HUDEP-2 (cell line): Measurements from ENCODE around the gene LITAF.
"Not testable (repeated sequence)": the region's sequence is repeated elsewhere in the genome, so short reads cannot be mapped to it uniquely, and the experiment has no call there.

Experiments used
- DNase-seq, 76 experiments: peaks; one replicate each; lab custom pipeline; 2025; ENCODE audit not compliant: unreplicated experiment in 76 of 76; lab: John Stamatoyannopoulos, UW

The LITAF gene

GRCh38 chr16:11621539-11621919 is 34.8 kb upstream of the LITAF start:
- DNase-seq: no peak

DNA sequence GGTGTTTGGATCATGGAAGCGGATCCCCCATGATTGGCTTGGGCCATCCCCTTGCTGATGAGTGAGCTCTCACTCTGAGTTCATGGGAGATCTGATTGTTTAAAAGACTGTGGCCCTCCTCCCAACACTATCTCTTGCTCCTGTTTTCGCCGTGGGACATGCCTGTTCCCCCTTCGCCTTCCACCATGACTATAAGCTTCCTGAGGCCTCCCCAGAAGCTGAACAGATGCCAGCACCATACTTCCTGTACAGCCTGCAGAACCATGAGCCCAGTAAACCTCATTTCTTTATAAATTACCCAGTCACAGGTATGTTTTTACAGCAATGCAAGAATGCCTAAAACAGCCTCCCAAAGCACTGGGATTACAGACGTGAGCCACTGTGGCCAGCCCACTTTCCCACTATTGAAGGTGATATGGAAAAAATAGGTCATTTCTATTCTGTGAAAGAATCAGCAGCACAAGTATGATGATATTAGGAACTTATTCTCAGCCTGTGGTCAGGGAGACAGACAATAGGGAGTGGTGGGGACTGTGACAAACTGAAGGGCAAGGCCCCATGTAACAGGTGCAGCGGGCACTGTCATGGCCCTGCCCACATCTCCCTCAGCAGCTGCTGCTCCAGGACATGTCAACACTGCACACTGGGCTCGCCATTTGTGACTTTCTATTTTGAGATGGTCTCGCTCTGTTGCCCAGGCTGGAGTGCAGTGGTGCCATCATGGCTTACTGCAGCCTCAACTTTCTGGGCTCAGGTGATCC is 33.7 kb upstream of the LITAF start:
- DNase-seq: no peak

GRCh38 chr16:11619327-11619851 is 32.7 kb upstream of the LITAF start:
- peak in 7 of 76 experiments; percentile 8 to 40 (median 21) for DNase-seq

DNA sequence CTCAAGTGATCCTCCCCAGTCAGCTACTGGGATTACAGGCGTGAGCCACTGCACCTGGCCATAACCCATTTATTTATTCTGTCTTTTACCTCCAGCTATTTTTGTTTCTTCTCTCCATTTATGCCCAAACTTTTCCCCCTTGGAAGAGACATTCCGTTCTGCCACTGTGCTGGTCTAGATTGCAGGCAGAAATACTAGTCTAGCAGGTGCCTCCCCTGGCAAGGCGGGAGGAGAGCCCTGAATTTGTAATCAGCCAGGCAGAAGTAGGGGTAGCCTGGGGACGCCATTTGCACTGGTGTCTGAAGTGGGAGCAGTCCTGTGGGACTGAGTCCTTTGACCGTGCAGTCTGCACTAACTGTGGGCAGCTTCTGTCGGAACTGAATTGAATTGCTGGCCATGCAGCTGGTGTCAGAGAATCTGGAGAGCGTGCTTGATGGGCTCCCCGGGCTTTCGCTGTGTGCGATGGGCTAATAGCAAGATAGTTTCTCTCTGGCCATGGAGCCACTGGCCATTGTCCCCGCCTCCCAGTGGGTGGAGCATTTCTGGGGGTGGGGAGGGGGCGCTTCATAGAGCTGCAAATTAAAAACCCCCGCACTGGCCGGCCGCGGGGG is 31.5 kb upstream of the LITAF start:
- no peak for DNase-seq

DNA sequence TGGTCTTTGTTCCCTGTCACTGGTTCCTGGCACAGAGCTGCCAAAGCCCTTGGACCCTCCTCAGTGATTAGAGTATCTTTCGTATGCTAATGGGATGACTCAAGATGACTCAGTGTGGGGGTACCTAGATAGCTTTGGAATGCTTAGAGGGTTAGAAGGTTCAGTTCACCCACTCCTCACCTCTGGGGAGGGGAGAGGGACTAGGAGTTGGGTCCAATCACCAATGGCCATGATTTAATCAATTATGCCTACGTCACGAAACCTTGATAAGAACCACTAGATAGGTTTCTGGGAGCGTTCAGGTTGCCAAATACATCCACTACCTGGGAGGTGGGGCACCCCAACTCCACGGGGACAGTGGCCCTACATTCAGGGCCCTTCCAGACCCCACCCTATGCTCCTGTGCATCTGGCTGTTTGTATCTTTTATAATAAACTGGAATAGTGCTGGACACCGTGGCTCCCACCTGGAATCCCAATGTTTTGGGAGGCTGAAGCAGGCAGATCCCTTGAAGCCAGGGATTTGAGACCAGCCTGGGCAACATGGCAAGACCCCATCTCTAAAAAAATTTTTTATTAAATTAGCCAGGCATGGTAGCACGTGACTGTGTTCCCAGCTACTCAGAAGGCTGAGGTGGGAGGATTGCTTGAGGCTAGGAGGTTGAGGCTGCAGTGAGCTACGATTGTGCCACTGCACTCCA is 29.2 kb upstream of the LITAF start:
- DNase-seq: peak in 39 of 76 experiments; percentile 11 to 79 (median 47)

- peak in 4 of 76 experiments; percentile 2 to 27 (median 12) for DNase-seq
Observed at GRCh38 chr16:11614587-11615175, 28.0 kb upstream of the LITAF start.

GRCh38 chr16:11613381-11614303 is 26.9 kb upstream of the LITAF start:
- DNase-seq: peak; percentile 37 to 96 (median 89)

DNA sequence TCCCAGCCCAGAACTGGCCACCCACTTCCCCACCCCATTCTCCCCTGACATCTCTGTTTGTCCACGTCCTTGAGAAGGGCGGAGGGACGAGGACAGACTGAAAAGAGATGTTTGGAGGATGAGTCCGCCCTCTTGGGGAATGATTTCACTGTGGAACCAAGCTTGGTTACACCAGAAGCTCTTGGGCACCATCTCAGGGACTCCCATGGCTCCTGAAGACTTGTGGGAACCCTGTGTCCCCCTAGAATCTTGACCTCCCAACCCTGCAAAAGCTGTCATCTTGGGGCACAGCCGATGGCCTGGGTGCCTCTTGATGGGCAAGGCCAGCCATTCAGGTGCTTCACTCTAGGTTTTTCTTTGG is 25.9 kb upstream of the LITAF start:
- peak in 5 of 76 experiments; percentile 14 to 61 (median 33) for DNase-seq

DNA sequence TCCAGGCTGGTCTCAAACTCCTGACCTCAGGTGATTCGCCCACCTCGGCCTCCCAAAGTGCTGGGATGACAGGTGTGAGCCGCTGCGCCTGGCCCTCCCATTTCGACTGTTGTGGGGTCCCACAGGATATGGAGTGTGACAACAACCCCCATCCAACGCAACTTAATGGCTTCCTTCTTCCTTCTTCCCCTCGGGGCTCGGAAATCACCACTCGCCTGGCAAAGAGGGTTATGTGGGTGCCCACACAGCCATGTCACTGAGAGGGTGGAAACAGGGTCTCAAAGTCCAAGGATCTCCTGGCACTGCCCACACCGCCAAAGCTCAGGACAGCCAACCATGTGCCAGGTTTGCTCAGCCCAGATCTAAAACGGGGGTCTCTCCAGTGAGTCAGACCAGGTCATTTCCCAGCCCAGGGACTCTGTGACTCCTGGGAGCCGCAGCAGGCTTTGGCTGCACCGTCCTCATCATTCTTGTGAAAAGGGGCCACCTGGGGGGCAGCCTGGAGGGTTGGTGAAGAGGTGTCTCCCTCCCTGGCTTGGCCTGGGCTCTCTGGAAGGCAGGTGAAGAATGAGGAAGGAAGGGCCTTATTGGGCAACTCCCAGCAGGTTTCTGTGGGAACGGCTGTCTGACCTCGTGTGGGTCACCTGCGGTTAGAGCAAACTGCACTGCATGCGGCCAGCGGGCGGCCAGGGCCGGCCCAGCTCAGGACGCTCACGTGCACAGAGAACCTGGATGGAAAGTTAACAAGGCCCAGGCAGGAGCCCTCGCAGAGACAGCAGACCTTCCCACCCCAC is 25.3 kb upstream of the LITAF start:
- peak in 34 of 76 experiments; percentile 13 to 67 (median 32) for DNase-seq

DNA sequence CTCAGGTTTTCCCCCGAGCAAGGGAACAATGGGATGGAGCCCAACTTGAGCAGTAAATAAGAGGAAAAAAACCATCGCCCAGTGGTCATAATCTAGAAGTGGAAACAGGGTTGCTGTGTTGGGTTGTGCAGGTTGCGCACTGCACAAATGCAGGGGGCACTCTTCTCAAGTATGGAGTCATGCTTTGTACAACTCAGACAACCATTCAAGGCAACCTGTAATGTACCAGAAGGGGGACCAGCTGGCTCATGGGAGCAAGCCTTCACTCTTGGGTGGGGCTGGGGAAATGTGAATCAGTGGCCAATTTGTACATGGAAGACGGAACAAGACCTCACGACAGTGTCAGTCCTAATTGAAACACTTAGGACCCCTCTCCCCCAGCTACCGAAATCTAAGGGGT is 23.9 kb upstream of the LITAF start:
- DNase-seq: no peak

- DNase-seq: no peak
Observed at GRCh38 chr16:11610121-11610505, 23.4 kb upstream of the LITAF start.

DNA sequence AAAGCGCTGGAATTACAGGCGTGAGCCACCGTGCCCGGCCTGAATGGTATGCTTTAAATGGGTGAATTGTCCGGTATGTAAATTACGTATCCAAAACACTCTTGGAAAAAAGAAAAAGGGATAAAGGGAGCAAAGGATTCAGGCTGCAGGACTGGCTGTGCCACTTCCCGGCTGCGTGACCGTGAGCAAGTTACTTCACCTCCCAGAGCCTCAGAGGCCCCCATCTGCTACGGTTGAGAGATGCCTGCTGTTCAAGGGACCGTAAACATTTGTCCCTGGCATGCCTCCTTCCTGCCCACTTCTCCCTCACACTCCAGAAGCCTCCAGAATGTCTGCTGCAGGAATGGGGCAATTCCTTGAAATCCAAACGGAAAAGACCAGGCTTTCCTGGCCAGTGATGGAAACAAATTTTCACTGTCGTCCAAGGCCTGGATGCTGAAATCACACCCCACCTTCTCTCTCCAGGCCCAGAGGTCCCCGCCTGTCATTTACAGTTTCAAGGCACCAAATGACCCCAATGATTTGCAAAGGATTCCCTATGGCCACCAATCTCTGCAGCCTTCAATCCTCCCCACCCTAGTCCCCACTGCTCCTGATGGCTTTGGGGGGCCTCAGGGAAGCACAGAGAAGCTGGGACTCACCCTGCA is 22.9 kb upstream of the LITAF start:
- no peak for DNase-seq

DNA sequence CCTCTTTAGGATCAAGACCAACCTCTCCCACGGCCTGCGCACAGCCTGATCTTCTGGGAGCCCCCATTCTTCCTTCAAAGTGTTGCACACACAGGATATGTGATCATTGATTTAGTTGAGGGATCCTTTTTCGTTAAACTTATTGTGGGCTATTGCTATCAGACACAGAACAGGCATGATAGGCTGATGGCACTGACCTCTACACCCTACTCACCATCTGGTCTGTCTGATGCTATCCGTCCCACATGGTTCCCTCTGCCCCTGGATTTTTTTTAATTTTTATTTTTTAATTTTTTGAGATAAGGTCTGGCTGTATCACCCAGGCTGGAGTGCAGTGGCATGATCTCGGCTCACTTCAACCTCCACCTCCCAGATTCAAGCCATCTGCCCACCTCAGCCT is 19.2 kb upstream of the LITAF start:
- DNase-seq: peak in 7 of 76 experiments; percentile 15 to 38 (median 27)

DNA sequence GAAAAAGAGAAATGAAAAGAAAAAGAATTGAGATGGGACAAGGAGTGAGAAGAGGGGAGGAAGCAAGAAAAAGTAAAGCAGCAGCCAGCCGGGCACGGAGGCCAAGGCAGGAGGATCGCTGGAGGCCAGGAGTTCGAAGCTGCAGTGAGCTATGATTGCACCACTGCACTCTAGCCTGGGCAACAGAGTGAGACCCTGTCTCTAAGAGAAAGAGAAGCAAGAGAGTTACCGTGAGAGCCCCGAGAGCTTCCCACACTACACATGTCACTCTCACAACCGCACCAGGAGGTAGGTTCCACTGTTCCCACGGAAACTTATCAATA is 18.8 kb upstream of the LITAF start:
- DNase-seq: no peak

- DNase-seq: no peak
Observed at GRCh38 chr16:11604783-11605563, 18.3 kb upstream of the LITAF start.

DNA sequence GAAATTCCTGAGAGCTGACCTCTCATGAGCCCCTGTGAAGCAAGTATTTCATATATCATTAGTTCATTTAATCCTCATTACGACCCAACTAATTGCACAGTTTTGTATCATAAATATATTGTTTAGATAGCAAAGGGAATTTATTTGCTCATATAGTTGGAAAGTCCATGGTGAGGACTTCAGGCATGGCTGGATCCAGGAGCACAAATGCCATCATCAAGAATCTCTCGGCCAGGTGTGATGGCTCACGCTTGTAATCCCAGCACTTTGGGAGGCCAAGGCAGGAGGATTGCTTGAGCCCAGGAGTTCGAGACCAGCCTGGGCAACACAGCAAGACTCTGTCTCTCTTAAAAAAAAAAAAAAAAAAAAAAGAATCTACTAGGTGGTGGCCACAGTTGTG is 17.6 kb upstream of the LITAF start:
- DNase-seq: not testable (repeated sequence)

DNA sequence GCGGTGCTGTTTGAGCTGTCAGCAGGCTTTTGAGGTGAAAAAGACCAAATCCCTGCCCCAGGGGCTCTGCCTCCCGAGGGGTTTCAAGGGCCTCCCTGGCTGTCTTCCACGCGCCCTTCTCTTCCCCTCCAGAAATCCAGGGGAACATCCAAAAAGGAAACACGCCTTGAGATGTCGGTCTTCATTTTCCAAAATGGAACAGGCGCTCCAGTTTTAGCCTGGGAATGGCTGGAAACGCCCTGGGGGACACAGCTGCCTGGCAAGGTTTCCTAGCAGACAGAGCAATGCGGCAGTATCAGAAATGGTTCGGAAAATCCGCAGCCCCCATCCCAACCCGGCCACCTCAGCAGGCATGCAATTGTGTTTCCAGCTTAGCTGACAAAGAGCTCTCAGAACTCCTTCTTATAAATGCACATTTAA is 16.6 kb upstream of the LITAF start:
- no peak for DNase-seq

DNA sequence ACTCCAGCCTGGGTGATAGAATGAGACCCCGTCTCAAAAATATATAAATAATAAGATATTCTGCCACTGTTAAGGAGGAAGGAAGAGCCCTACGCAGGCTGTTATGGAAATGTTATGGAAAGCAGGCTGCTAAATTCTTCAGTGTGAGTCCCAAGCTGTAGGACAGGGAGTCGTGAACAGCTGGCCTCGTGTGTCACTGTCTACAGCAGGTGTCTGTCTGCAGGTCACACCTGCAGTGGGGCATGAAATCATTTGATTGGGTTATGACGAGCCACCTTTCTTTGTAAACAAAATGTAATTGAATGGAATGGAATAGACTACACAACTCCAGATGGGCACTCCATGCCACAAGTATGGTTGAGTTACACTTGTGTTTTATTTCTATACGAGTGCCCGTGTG is 15.6 kb upstream of the LITAF start:
- no peak for DNase-seq
